ENCODE results near the gene CHMP6.

- TF ChIP-seq, protein P1, sequence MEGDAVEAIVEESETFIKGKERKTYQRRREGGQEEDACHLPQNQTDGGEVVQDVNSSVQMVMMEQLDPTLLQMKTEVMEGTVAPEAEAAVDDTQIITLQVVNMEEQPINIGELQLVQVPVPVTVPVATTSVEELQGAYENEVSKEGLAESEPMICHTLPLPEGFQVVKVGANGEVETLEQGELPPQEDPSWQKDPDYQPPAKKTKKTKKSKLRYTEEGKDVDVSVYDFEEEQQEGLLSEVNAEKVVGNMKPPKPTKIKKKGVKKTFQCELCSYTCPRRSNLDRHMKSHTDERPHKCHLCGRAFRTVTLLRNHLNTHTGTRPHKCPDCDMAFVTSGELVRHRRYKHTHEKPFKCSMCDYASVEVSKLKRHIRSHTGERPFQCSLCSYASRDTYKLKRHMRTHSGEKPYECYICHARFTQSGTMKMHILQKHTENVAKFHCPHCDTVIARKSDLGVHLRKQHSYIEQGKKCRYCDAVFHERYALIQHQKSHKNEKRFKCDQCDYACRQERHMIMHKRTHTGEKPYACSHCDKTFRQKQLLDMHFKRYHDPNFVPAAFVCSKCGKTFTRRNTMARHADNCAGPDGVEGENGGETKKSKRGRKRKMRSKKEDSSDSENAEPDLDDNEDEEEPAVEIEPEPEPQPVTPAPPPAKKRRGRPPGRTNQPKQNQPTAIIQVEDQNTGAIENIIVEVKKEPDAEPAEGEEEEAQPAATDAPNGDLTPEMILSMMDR (IDR thresholded peaks at IDR 0.05) = no peak
- TF ChIP-seq POLR2AphosphoS5 (IDR thresholded peaks at IDR 0.05) = no peak
Observed at GRCh38 chr17:80961541-80962330, 29.9 kb upstream of the CHMP6 start.

All from breast epithelium (tissue), 3 donors.